Esophagus squamous epithelium (tissue), 4 donors: Measurements from ENCODE around the gene DCLRE1B.

Source experiments
- CTCF ChIP-seq, 6 experiments: fragments of 450-650 bp in 4 of 6; fragments of 200-600 bp in 2 of 6; sonication (generic) in 2 of 6; IDR thresholded peaks; one replicate each; pipeline ENCODE4 v1.5.1; 2016 to 2019; ENCODE audit warnings: antibody characterized with exemption in 6 of 6, mild to moderate bottlenecking in 4 of 6, moderate library complexity in 4 of 6
- POLR2A ChIP-seq, 4 donors: fragments of 450-650 bp; IDR thresholded peaks; one replicate each; pipeline ENCODE4 v1.6.1; 2017; ENCODE audit warnings: antibody characterized with exemption in 4 of 4, mild to moderate bottlenecking in 4 of 4, moderate library complexity in 3 of 4

GRCh38 chr1:113929750-113930498, 24.8 kb downstream of the DCLRE1B start:
- TF ChIP-seq CTCF (IDR thresholded peaks at IDR 0.05) (peak in 1 of 6 experiments; percentile 3), POLR2A (IDR thresholded peaks at IDR 0.05) (no peak)
